CD4-positive, CD25-positive, alpha-beta regulatory T cell (primary cell): ENCODE data around the gene UFL1. TPM values are rescaled to one million over a fixed set of nuclear protein-coding genes. Genes with fewer than 3 reads are reported as not detected.
"Not testable (repeated sequence)": the region's sequence is repeated elsewhere in the genome, so short reads cannot be mapped to it uniquely, and the experiment has no call there.

Experiments
- ATAC-seq, 2 donors: fragments of 150-1000 bp; cut with Tn5 transposase; one replicate each; pipeline ENCODE4 v1.10.0; 2021; ENCODE audit warnings: low read depth in 2 of 2, moderate number of reproducible peaks in 2 of 2, moderate library complexity in 1 of 2
- DNase-seq, 3 donors: peaks; one replicate each; pipeline versions ENCODE4 v3.0.0 to v3.0.0-alpha.2; 2012 to 2022; ENCODE audit warnings: mixed read lengths in 1 of 3
- H3K27ac ChIP-seq: one replicate; pipeline ENCODE4 v1.7.0; 2013; ENCODE audit warnings: mild to moderate bottlenecking, low read length; ENCODE audit not compliant: insufficient read depth, poor library complexity, severe bottlenecking
- H3K27me3 ChIP-seq: one replicate; pipeline ENCODE4 v1.7.0; 2013; ENCODE audit warnings: low read length; ENCODE audit not compliant: control insufficient read depth, insufficient read depth
- H3K36me3 ChIP-seq: one replicate; pipeline ENCODE4 v1.7.0; 2013; ENCODE audit warnings: mild to moderate bottlenecking, low read length, moderate library complexity; ENCODE audit not compliant: control insufficient read depth, insufficient read depth
- H3K4me1 ChIP-seq: 2 replicates; pipeline ENCODE4 v1.7.0; 2013; ENCODE audit warnings: mild to moderate bottlenecking, low read length; ENCODE audit not compliant: insufficient read depth, control insufficient read depth, poor library complexity, severe bottlenecking
- H3K4me3 ChIP-seq: one replicate; pipeline ENCODE4 v1.7.0; 2013; ENCODE audit warnings: low read depth, mild to moderate bottlenecking, low read length, moderate library complexity
- H3K9me3 ChIP-seq, 2 experiments: 1 replicate in 1 of 2; 2 replicates in 1 of 2; pipeline ENCODE4 v1.7.0; 2013; ENCODE audit warnings: low read length in 2 of 2, mild to moderate bottlenecking in 1 of 2, moderate library complexity in 1 of 2; ENCODE audit not compliant: control insufficient read depth in 2 of 2
- H3K27ac Mint-ChIP-seq, 3 donors: one replicate each; pipeline ENCODE4 v1.8.0; 2020 to 2022; ENCODE audit warnings: mild to moderate bottlenecking in 3 of 3, mixed read lengths in 3 of 3, moderate library complexity in 2 of 3
- H3K27me3 Mint-ChIP-seq: one replicate; pipeline ENCODE4 v1.8.0; 2022; ENCODE audit warnings: mild to moderate bottlenecking, mixed read lengths
- H3K36me3 Mint-ChIP-seq: one replicate; pipeline ENCODE4 v1.8.0; 2020; ENCODE audit warnings: mixed read lengths
- H3K4me1 Mint-ChIP-seq, 4 donors: one replicate each; pipeline ENCODE4 v1.8.0; 2020 to 2022; ENCODE audit warnings: mixed read lengths in 4 of 4, mild to moderate bottlenecking in 1 of 4
- H3K4me3 Mint-ChIP-seq, 4 donors: one replicate each; pipeline ENCODE4 v1.8.0; 2020 to 2022; ENCODE audit warnings: mild to moderate bottlenecking in 4 of 4, mixed read lengths in 4 of 4, moderate library complexity in 3 of 4
- H3K9me3 Mint-ChIP-seq, 7 donors: one replicate each; pipeline ENCODE4 v1.8.0; 2020 to 2022; ENCODE audit warnings: mixed read lengths in 7 of 7, mild to moderate bottlenecking in 3 of 7, moderate library complexity in 2 of 7
- polyA plus RNA-seq, 4 donors: library from polyadenylated mRNA; unstranded; fragments of 300-500 nt; fragmentation: Illumina TruSeq; gene quantifications; one replicate each; pipeline ENCODE4 v1.2.3, GENCODE V29; 2021
- total RNA-seq: library from RNA; stranded (reverse); gene quantifications from one replicate; pipeline ENCODE4 v1.2.3, GENCODE V29; 2022

UFL1 gene
- total RNA-seq (19.1 TPM), polyA plus RNA-seq (10 to 100 TPM; 22.2 to 25.5 (median 24.4) TPM)

GRCh38 chr6:96521644-96522464 lies at the start of gene UFL1:
Gene UFL1, plus strand, starts transcription at chr6:96521806. Its CDS starts 68 bp downstream, at chr6:96521874.
- H3K9me3 Mint-ChIP-seq, result peaks cover 0 to 4% (median 0%) of the 10 kb centered on the region in 7 donors
- H3K27ac Mint-ChIP-seq, result peak within 1 kb of the TSS; percentile 100
- ATAC-seq (peak; percentile 95 to 97), DNase-seq (peak; percentile 91 to 97 (median 95))
- Histone ChIP-seq H3K27me3 (no peaks in the 10 kb centered on the region), H3K4me3 (peak within 1 kb of the TSS; percentile 98), H3K4me1 (peaks cover 31% of the 10 kb centered on the region), H3K27ac (peak within 1 kb of the TSS; percentile 98), H3K36me3 (peaks cover 20% of the 10 kb centered on the region), H3K9me3 (no peaks in the 10 kb centered on the region)
- peaks cover 6% of the 10 kb centered on the region for H3K27me3 Mint-ChIP-seq
- H3K4me3 Mint-ChIP-seq, result peak within 1 kb of the TSS; percentile 94 to 100 (median 98)
- H3K36me3 Mint-ChIP-seq, result peaks cover 9% of the 10 kb centered on the region
- H3K4me1 Mint-ChIP-seq, result peaks cover 10 to 48% (median 38%) of the 10 kb centered on the region in 4 donors

GRCh38 chr6:96472291-96472690 lies 49.3 kb upstream of the UFL1 start:
- not testable (repeated sequence) for H3K4me1 Mint-ChIP-seq, H3K4me1 ChIP-seq, H3K9me3 ChIP-seq, H3K36me3 ChIP-seq, H3K36me3 Mint-ChIP-seq, H3K27me3 Mint-ChIP-seq, H3K4me3 ChIP-seq, ATAC-seq, DNase-seq, H3K27ac ChIP-seq, H3K27ac Mint-ChIP-seq, H3K4me3 Mint-ChIP-seq, H3K27me3 ChIP-seq
- peaks cover 4 to 39% (median 13%) of the 10 kb centered on the region in 7 donors for H3K9me3 Mint-ChIP-seq

- Histone ChIP-seq H3K27ac (no peak overlapping the region), H3K4me3 (no peak overlapping the region), H3K36me3 (no peaks in the 10 kb centered on the region), H3K27me3 (no peaks in the 10 kb centered on the region), H3K4me1 (no peaks in the 10 kb centered on the region), H3K9me3 (peaks cover 6 to 14% of the 10 kb centered on the region in 2 experiments)
- Mint-ChIP-seq H3K4me3 (no peak overlapping the region), H3K9me3 (peaks cover 7 to 52% (median 19%) of the 10 kb centered on the region in 7 donors), H3K4me1 (no peaks in the 10 kb centered on the region), H3K27me3 (no peaks in the 10 kb centered on the region), H3K27ac (no peak overlapping the region), H3K36me3 (no peaks in the 10 kb centered on the region)
- DNase-seq (no peak), ATAC-seq (no peak)
Measured at GRCh38 chr6:96478695-96479094, 42.9 kb upstream of the UFL1 start.

- Mint-ChIP-seq H3K36me3 (peaks cover 7% of the 10 kb centered on the region), H3K4me1 (no peaks in the 10 kb centered on the region)
Measured at GRCh38 chr6:96491926-96492325, 29.7 kb upstream of the UFL1 start.

GRCh38 chr6:96499781-96500180 lies 21.8 kb upstream of the UFL1 start:
- no peaks in the 10 kb centered on the region for H3K27me3 Mint-ChIP-seq
- peak; percentile 83 to 97 for ATAC-seq
- H3K9me3 ChIP-seq, result peaks cover 0 to 12% of the 10 kb centered on the region in 2 experiments
- H3K36me3 Mint-ChIP-seq, result peaks cover 9% of the 10 kb centered on the region
- peak overlapping the region; percentile 42 to 96 (median 48) for H3K27ac Mint-ChIP-seq
- DNase-seq, result peak; percentile 17 to 89 (median 76)
- H3K4me3 ChIP-seq, result peak overlapping the region; percentile 32
- H3K4me3 Mint-ChIP-seq, result peak overlapping the region; percentile 57 to 71 (median 66)
- H3K4me1 Mint-ChIP-seq, result peaks cover 3 to 42% (median 14%) of the 10 kb centered on the region in 4 donors
- H3K27me3 ChIP-seq, result no peaks in the 10 kb centered on the region
- H3K4me1 ChIP-seq, result peaks cover 11% of the 10 kb centered on the region
- peaks cover 0 to 43% (median 15%) of the 10 kb centered on the region in 7 donors for H3K9me3 Mint-ChIP-seq
- H3K36me3 ChIP-seq, result no peaks in the 10 kb centered on the region
- peak overlapping the region; percentile 45 for H3K27ac ChIP-seq

More at GRCh38 chr6:96491926-96492325, 29.7 kb upstream of the UFL1 start:
- H3K4me1 ChIP-seq, result no peaks in the 10 kb centered on the region
- H3K36me3 ChIP-seq, result no peaks in the 10 kb centered on the region
- no peak overlapping the region for H3K27ac ChIP-seq
- ATAC-seq (no peak), DNase-seq (no peak)
- no peak overlapping the region for H3K4me3 ChIP-seq
- Mint-ChIP-seq H3K27ac (no peak overlapping the region), H3K27me3 (no peaks in the 10 kb centered on the region), H3K9me3 (peaks cover 7 to 61% (median 29%) of the 10 kb centered on the region in 7 donors), H3K4me3 (no peak overlapping the region)
- peaks cover 25 to 43% of the 10 kb centered on the region in 2 experiments for H3K9me3 ChIP-seq
- H3K27me3 ChIP-seq, result no peaks in the 10 kb centered on the region

GRCh38 chr6:96502915-96503314 lies 18.7 kb upstream of the UFL1 start:
- Histone ChIP-seq H3K9me3 (peaks cover 0 to 12% of the 10 kb centered on the region in 2 experiments), H3K27ac (no peak overlapping the region), H3K4me1 (peaks cover 11% of the 10 kb centered on the region), H3K36me3 (no peaks in the 10 kb centered on the region), H3K27me3 (no peaks in the 10 kb centered on the region), H3K4me3 (no peak overlapping the region)
- Mint-ChIP-seq H3K9me3 (peaks cover 0 to 24% (median 8%) of the 10 kb centered on the region in 7 donors), H3K4me1 (peaks cover 3 to 33% (median 14%) of the 10 kb centered on the region in 4 donors), H3K36me3 (peaks cover 18% of the 10 kb centered on the region), H3K27me3 (no peaks in the 10 kb centered on the region), H3K4me3 (no peak overlapping the region), H3K27ac (peak overlapping the region in 1 of 3 donors; percentile 35)
- ATAC-seq (no peak), DNase-seq (no peak)

GRCh38 chr6:96505363-96505762 lies 16.2 kb upstream of the UFL1 start:
- H3K4me1 Mint-ChIP-seq, result peaks cover 3 to 10% (median 5%) of the 10 kb centered on the region in 4 donors
- H3K27me3 ChIP-seq, result no peaks in the 10 kb centered on the region
- H3K4me1 ChIP-seq, result peaks cover under 1% of the 10 kb centered on the region
- no peak for ATAC-seq
- H3K36me3 Mint-ChIP-seq, result peaks cover 29% of the 10 kb centered on the region
- no peak overlapping the region for H3K27ac Mint-ChIP-seq
- peaks cover 2% of the 10 kb centered on the region for H3K36me3 ChIP-seq
- DNase-seq, result no peak
- peaks cover 7 to 8% of the 10 kb centered on the region in 2 experiments for H3K9me3 ChIP-seq
- no peak overlapping the region for H3K27ac ChIP-seq
- no peak overlapping the region for H3K4me3 ChIP-seq
- no peak overlapping the region for H3K4me3 Mint-ChIP-seq
- no peaks in the 10 kb centered on the region for H3K27me3 Mint-ChIP-seq
- peaks cover 0 to 20% (median 4%) of the 10 kb centered on the region in 7 donors for H3K9me3 Mint-ChIP-seq
